SHP77 treated with DMSO at 0.1 percent for 48 hours (cell line): Measurements from ENCODE around the gene ZG16B.

ENCODE experiments used
- DNase-seq: peaks from one replicate; lab custom pipeline; 2025; lab: John Stamatoyannopoulos, UW

Gene ZG16B

GRCh38 chr16:2825049-2825742 is 4.9 kb upstream of the ZG16B start:
- no peak for DNase-seq

- DNase-seq = no peak
Measured at GRCh38 chr16:2825906-2826305, 4.2 kb upstream of the ZG16B start.

GRCh38 chr16:2826591-2827373 is 3.3 kb upstream of the ZG16B start:
- no peak for DNase-seq

GRCh38 chr16:2827374-2827791 is 2.7 kb upstream of the ZG16B start:
- no peak for DNase-seq

- DNase-seq = no peak
Measured at GRCh38 chr16:2827831-2828520, 2.1 kb upstream of the ZG16B start.

- no peak for DNase-seq
Measured at GRCh38 chr16:2828521-2828840, 1.6 kb upstream of the ZG16B start.

GRCh38 chr16:2828876-2829430 is 1.1 kb upstream of the ZG16B start:
- no peak for DNase-seq

- no peak for DNase-seq
Measured at GRCh38 chr16:2830355-2830695, 222 bp downstream of the ZG16B start.

- DNase-seq = no peak
Measured at GRCh38 chr16:2831203-2831602, 1.1 kb downstream of the ZG16B start.

- no peak for DNase-seq
Measured at GRCh38 chr16:2833776-2834175, 3.7 kb downstream of the ZG16B start.

GRCh38 chr16:2834968-2835367 is 4.9 kb downstream of the ZG16B start:
- no peak for DNase-seq

- DNase-seq = no peak
Measured at GRCh38 chr16:2835638-2836493, 5.8 kb downstream of the ZG16B start.

- DNase-seq = no peak
Measured at GRCh38 chr16:2836646-2837508, 6.8 kb downstream of the ZG16B start.

GRCh38 chr16:2838928-2839327 is 8.8 kb downstream of the ZG16B start:
- peak; percentile 23 for DNase-seq

GRCh38 chr16:2839650-2840450 is 9.7 kb downstream of the ZG16B start:
- DNase-seq = no peak

- DNase-seq = no peak
Measured at GRCh38 chr16:2840914-2841313, 10.8 kb downstream of the ZG16B start.

GRCh38 chr16:2841606-2842339 is 11.7 kb downstream of the ZG16B start:
- no peak for DNase-seq

GRCh38 chr16:2842340-2843000 is 12.4 kb downstream of the ZG16B start:
- no peak for DNase-seq

GRCh38 chr16:2843526-2843925 is 13.4 kb downstream of the ZG16B start:
- no peak for DNase-seq
